NCI-H128 (cell line): ENCODE data around the gene UCP1.
"Not testable (repeated sequence)": the region's sequence is repeated elsewhere in the genome, so short reads cannot be mapped to it uniquely, and the experiment has no call there.

Source experiments
- DNase-seq: peaks from one replicate; lab custom pipeline; 2025; ENCODE audit not compliant: unreplicated experiment; lab: John Stamatoyannopoulos, UW

Gene UCP1

GRCh38 chr4:140556372-140557085 lies 12.2 kb downstream of the UCP1 start:
- no peak for DNase-seq

- no peak for DNase-seq
Observed at GRCh38 chr4:140533951-140534480, 34.7 kb downstream of the UCP1 start.

GRCh38 chr4:140529434-140529833 lies 39.3 kb downstream of the UCP1 start:
- DNase-seq, result no peak

GRCh38 chr4:140523857-140524742 lies 44.7 kb downstream of the UCP1 start, which contains the start of gene ELMOD2:
ELMOD2 (plus strand) TSS chr4:140524168; CDS start chr4:140525429, 1,261 bp downstream.
- peak; percentile 82 for DNase-seq

DNA sequence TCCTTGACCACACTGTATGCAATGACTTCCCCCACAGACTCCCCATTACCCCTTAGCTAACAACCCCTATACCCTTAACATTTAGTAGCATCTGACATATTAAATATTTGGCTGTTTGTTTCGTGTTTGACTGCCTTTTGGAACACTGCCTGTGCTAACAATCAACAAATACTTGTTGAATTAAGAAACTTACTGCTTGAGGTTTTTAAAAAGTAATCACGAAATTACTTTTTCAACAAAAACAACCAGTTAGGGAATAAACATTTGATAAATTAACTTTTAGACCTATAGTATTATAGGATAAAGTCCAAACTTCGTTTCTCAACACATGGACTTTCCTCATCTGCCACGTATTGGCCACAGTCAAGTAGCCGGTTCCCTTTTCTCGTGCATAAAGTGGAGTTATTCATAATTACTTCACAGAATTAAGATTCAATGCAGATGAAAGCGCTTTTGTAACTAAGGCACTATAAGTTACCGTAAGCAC lies 45.3 kb downstream of the UCP1 start:
- no peak for DNase-seq

- no peak for DNase-seq
Observed at GRCh38 chr4:140515423-140515822, 53.3 kb downstream of the UCP1 start.

- not testable (repeated sequence) for DNase-seq
Observed at GRCh38 chr4:140513765-140514164, 55.0 kb downstream of the UCP1 start.
